Esophagus (tissue), 2 donors: Measurements from ENCODE around the gene PAQR6. TPM values are rescaled to one million over a fixed set of nuclear protein-coding genes. Genes with fewer than 3 reads are reported as not detected.

Source experiments
- polyA plus RNA-seq, 2 donors: library from polyadenylated mRNA; stranded (reverse); fragments of 200-250 nt; gene quantifications; one replicate each; pipeline ENCODE4 v1.2.3, GENCODE V29; 2013
- donor health status: healthy with polysubstance abuse.
- donor health status: Bipolar disorder and iron deficiency.

Gene PAQR6
- polyA plus RNA-seq, 2 donors, result 3.1 to 7.7 TPM

Other genes starting within 250 kb of the PAQR6 start
- gene SSR2, start 227.1 kb downstream of the PAQR6 start, polyA plus RNA-seq, result 100 to 1,000 TPM in 1 of 2 donors, 10 to 100 TPM in 1; 67.0 to 145 TPM
- gene UBQLN4, start 194.3 kb downstream of the PAQR6 start, polyA plus RNA-seq, result 10 to 100 TPM; 18.3 to 21.0 TPM
- gene LAMTOR2, start 193.3 kb downstream of the PAQR6 start, polyA plus RNA-seq, result 100 to 1,000 TPM in 1 of 2 donors, 10 to 100 TPM in 1; 82.6 to 101 TPM
- gene RAB25, start 186.9 kb downstream of the PAQR6 start, polyA plus RNA-seq, result 100 to 1,000 TPM; 470 to 576 TPM
- gene MEX3A, start 165.6 kb downstream of the PAQR6 start, polyA plus RNA-seq, result under 1 TPM; 0.36 to 0.59 TPM
- gene LMNA, start 133.3 kb downstream of the PAQR6 start, polyA plus RNA-seq, result 100 to 1,000 TPM; 183 to 230 TPM
- gene SEMA4A, start 94.5 kb downstream of the PAQR6 start, polyA plus RNA-seq, result 10 to 100 TPM; 23.8 to 24.9 TPM
- gene SLC25A44, start 54.0 kb downstream of the PAQR6 start, polyA plus RNA-seq, result 1 to 10 TPM; 4.4 to 8.8 TPM
- 10 to 100 TPM; 67.2 to 69.0 TPM for gene PMF1, start 35.0 kb downstream of the PAQR6 start, polyA plus RNA-seq
- gene BGLAP, start 5.9 kb downstream of the PAQR6 start, polyA plus RNA-seq, result under 1 TPM; 0.41 to 0.81 TPM
- 10 to 100 TPM; 34.5 to 38.6 TPM for gene SMG5, start 34.8 kb upstream of the PAQR6 start, polyA plus RNA-seq
- gene TMEM79, start 36.3 kb upstream of the PAQR6 start, polyA plus RNA-seq, result 100 to 1,000 TPM in 1 of 2 donors, 10 to 100 TPM in 1; 83.8 to 139 TPM
- gene GLMP, start 47.6 kb upstream of the PAQR6 start, polyA plus RNA-seq, result 10 to 100 TPM; 20.9 to 32.4 TPM
- gene VHLL, start 51.3 kb upstream of the PAQR6 start, polyA plus RNA-seq, result not detected
- gene CCT3, start 90.2 kb upstream of the PAQR6 start, polyA plus RNA-seq, result 100 to 1,000 TPM in 1 of 2 donors, 10 to 100 TPM in 1; 61.2 to 149 TPM
- gene TSACC, start 90.5 kb upstream of the PAQR6 start, polyA plus RNA-seq, result under 1 TPM; 0.33 to 0.40 TPM
- 1 to 10 TPM; 2.3 TPM for gene RHBG, start 121.2 kb upstream of the PAQR6 start, polyA plus RNA-seq